Measurements from ENCODE around the gene FETUB.

FETUB gene

GRCh38 chr3:186638259-186638658, 1.9 kb upstream of the FETUB start:
- no peak for DNase-seq

- DNase-seq, result no peak
Observed at GRCh38 chr3:186640473-186640818, 247 bp downstream of the FETUB start.

- DNase-seq, result no peak
Observed at GRCh38 chr3:186640929-186641328, 730 bp downstream of the FETUB start.

GRCh38 chr3:186642014-186642413, 1.8 kb downstream of the FETUB start:
- DNase-seq, result no peak

GRCh38 chr3:186643493-186643892, 3.3 kb downstream of the FETUB start:
- no peak for DNase-seq

- no peak for DNase-seq
Observed at GRCh38 chr3:186644683-186645082, 4.5 kb downstream of the FETUB start.

GRCh38 chr3:186646106-186646505, 5.9 kb downstream of the FETUB start:
- DNase-seq, result no peak

- DNase-seq, result no peak
Observed at GRCh38 chr3:186646841-186647240, 6.6 kb downstream of the FETUB start.

- no peak for DNase-seq
Observed at GRCh38 chr3:186648851-186649250, 8.7 kb downstream of the FETUB start.

- DNase-seq, result no peak
Observed at GRCh38 chr3:186651678-186652215, 11.5 kb downstream of the FETUB start.

- DNase-seq, result no peak
Observed at GRCh38 chr3:186653080-186653707, 13.0 kb downstream of the FETUB start.

- no peak for DNase-seq
Observed at GRCh38 chr3:186653984-186654383, 13.8 kb downstream of the FETUB start.

- no peak for DNase-seq
Observed at GRCh38 chr3:186663361-186664118, 23.3 kb downstream of the FETUB start.

- DNase-seq, result no peak
Observed at GRCh38 chr3:186664119-186664495, 23.9 kb downstream of the FETUB start.

GRCh38 chr3:186664506-186664905, 24.3 kb downstream of the FETUB start:
- no peak for DNase-seq

- no peak for DNase-seq
Observed at GRCh38 chr3:186665625-186666188, 25.5 kb downstream of the FETUB start, which contains the start of gene HRG. Gene HRG (plus strand): TSS chr3:186666014. CDS start chr3:186666032, 18 bp downstream.

- no peak for DNase-seq
Observed at GRCh38 chr3:186668426-186668825, 28.2 kb downstream of the FETUB start.

- DNase-seq, result no peak
Observed at GRCh38 chr3:186669378-186670084, 29.3 kb downstream of the FETUB start.

- DNase-seq, result no peak
Observed at GRCh38 chr3:186670155-186670554, 30.0 kb downstream of the FETUB start.

- DNase-seq, result no peak
Observed at GRCh38 chr3:186671051-186671450, 30.9 kb downstream of the FETUB start.

- DNase-seq, result no peak
Observed at GRCh38 chr3:186678604-186679003, 38.4 kb downstream of the FETUB start.

- no peak for DNase-seq
Observed at GRCh38 chr3:186679151-186679550, 39.0 kb downstream of the FETUB start.

GRCh38 chr3:186680869-186681268, 40.7 kb downstream of the FETUB start:
- DNase-seq, result no peak
